GM12801 (cell line): ENCODE results near the gene MALRD1.

Source experiments
- CTCF ChIP-seq: IDR thresholded peaks from one replicate; pipeline ENCODE4 v1.5.1; 2011; ENCODE audit warnings: control low read depth; ENCODE audit not compliant: insufficient read length; ENCODE audit errors: extremely low read depth

MALRD1 gene

DNA sequence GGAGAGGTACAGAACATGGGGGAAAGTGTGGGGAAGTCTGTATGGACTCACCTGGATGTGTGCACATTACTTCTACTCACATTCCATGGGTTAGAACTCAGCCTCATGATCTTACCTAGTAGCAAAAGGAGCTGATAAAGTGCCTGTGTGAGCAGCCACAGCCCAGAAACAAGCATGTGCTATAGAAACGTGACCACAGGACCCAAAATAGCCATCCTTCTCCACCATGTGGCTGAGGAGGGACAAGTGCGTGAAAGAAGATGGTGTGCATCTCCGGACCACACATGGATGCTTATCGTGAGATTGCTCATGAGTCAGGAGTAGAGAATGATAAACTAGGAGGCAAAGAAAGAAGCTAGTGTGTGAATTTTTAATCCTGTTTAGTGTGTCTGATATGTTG lies 431.3 kb downstream of the MALRD1 start:
- no peak for TF ChIP-seq CTCF

- TF ChIP-seq CTCF: no peak
Observed at GRCh38 chr10:19480353-19480752, 431.8 kb downstream of the MALRD1 start.

GRCh38 chr10:19483421-19483820 lies 434.8 kb downstream of the MALRD1 start:
- no peak for TF ChIP-seq CTCF

GRCh38 chr10:19488592-19489280 lies 440.1 kb downstream of the MALRD1 start:
- TF ChIP-seq CTCF: no peak

DNA sequence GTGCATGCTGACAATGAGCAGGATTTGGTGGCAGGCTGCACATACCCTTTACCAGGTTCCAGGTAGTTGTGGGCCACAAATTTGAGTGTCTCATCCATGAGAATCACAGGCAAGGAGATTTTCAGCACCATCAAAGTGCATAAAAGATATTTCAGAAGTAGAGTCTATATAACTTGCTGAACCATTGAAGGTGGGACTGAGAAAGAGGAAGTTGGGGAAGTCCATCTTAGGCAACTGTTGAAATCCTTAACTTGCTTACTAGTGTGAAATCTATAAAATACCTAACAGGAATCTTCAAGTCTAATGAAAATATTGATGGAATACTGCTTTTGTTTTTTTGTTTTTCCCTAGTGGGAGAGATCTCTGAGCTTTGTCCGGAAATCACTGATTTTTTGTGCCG lies 442.6 kb downstream of the MALRD1 start:
- TF ChIP-seq CTCF: no peak

GRCh38 chr10:19493917-19494316 lies 445.3 kb downstream of the MALRD1 start:
- TF ChIP-seq CTCF: no peak

DNA sequence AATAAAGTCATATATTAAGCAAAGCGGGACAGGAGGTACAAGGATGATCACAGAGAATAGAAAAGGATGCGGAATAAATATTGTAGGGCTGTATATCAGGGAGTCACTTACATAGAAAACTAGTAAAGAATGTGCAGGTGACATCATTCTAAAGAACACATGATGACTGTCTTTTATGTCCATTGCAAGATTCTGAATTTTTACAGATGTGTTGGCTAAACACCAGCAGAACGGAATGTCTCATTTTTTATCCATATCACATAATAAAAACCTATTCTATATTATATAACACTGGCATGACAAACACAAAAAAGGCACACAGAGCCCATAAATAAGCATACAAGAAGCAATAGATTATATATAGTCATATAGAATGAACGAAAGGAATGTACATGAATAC lies 448.4 kb downstream of the MALRD1 start:
- TF ChIP-seq CTCF: no peak
